Activated T-helper 2 cell treated with anti-CD3 and anti-CD28 coated beads, Interferon-gamma antibody, Interleukin-2, Interleukin-4, amounts not matched to agents 10 μg/mL and 5 μg/mL and 100 μg/mL, durations not matched to agents 14 hours and 24 hours and 36 hours (primary cell): Measurements from ENCODE around the gene PCDH9. TPM values are rescaled to one million over a fixed set of nuclear protein-coding genes. Genes with fewer than 3 reads are reported as not detected.

Experiments used
- DNase-seq: peaks from one replicate; pipeline ENCODE4 v3.0.0; 2021; ENCODE audit warnings: low spot score
- H3K27ac Mint-ChIP-seq: one replicate; pipeline ENCODE4 v1.8.0; 2021; ENCODE audit warnings: mixed read lengths
- H3K27me3 Mint-ChIP-seq: one replicate; pipeline ENCODE4 v1.8.0; 2021; ENCODE audit warnings: low read depth, mixed read lengths
- H3K36me3 Mint-ChIP-seq: one replicate; pipeline ENCODE4 v1.8.0; 2021; ENCODE audit warnings: low read depth, mixed read lengths
- H3K4me1 Mint-ChIP-seq: one replicate; pipeline ENCODE4 v1.8.0; 2021; ENCODE audit warnings: low read depth, mixed read lengths
- H3K4me3 Mint-ChIP-seq: one replicate; pipeline ENCODE4 v1.8.0; 2021; ENCODE audit warnings: low read depth, mild to moderate bottlenecking, moderate library complexity, mixed read lengths
- H3K9me3 Mint-ChIP-seq: one replicate; pipeline ENCODE4 v1.8.0; 2021; ENCODE audit warnings: mixed read lengths
- intact Hi-C: fragments of 100-400 bp; cut with micrococcal nuclease; formaldehyde crosslinking; loops from one replicate; pipeline ENCODE4 v1.15.1; 2023
- total RNA-seq: library from RNA; stranded (reverse); gene quantifications from 2 replicates; pipeline ENCODE4 v1.2.3, GENCODE V29; 2022

Gene PCDH9, protein sequence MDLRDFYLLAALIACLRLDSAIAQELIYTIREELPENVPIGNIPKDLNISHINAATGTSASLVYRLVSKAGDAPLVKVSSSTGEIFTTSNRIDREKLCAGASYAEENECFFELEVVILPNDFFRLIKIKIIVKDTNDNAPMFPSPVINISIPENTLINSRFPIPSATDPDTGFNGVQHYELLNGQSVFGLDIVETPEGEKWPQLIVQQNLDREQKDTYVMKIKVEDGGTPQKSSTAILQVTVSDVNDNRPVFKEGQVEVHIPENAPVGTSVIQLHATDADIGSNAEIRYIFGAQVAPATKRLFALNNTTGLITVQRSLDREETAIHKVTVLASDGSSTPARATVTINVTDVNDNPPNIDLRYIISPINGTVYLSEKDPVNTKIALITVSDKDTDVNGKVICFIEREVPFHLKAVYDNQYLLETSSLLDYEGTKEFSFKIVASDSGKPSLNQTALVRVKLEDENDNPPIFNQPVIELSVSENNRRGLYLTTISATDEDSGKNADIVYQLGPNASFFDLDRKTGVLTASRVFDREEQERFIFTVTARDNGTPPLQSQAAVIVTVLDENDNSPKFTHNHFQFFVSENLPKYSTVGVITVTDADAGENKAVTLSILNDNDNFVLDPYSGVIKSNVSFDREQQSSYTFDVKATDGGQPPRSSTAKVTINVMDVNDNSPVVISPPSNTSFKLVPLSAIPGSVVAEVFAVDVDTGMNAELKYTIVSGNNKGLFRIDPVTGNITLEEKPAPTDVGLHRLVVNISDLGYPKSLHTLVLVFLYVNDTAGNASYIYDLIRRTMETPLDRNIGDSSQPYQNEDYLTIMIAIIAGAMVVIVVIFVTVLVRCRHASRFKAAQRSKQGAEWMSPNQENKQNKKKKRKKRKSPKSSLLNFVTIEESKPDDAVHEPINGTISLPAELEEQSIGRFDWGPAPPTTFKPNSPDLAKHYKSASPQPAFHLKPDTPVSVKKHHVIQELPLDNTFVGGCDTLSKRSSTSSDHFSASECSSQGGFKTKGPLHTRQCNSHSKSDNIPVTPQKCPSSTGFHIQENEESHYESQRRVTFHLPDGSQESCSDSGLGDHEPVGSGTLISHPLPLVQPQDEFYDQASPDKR (N-terminal part only)
- total RNA-seq = 0.11 and 0.18 TPM in 2 replicates

DNA sequence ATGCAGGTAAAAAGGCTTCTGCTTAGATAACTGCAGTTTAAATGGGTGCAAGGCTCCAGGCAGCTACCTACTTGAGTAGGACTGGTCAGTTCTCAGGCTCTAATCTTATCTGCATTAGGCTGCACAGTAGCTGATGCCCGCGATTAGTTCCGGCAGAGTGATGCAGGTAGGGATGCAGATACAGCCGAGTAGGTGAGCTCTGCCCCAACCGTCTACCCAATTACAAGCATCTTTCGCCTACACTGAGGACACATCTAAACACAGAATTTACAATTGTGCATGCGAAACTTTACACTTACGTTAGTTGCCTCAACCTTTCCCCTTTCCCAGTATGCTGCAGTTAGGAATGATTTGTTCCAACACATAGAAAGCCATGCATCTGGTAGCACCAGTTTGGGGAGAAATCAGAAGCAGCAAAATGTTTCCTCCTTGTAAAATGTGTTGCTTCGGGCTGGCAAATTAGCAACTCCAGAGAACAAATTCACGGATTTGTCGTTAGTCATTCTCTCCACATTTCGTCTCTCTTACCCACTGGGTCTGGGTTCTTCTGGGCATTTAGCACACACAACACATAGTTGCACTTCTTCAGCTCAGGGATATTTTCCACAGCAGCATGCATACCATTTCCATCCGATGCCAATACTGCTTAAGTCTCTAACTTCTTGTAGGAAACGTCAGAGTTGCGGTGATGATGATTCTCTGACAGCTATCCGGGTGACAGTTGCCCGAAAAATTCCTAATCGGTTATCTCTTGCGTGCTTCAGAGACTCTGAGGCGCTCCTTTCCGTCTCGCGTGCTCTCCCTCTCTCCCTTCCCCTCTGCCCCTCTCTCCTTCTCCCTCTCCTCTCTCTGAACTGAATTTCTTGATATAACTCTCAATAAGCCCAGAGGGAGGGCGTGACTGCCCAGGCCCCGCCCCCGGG, at the start of gene PCDH9:
PCDH9 (minus strand) TSS at position 856 of the 923 bp plus-strand sequence. CDS start 1,896 bp downstream, outside the sequence.
- H3K9me3 Mint-ChIP-seq = no peaks in the 10 kb centered on the region
- H3K36me3 Mint-ChIP-seq = no peaks in the 10 kb centered on the region
- DNase-seq = no peak
- H3K27ac Mint-ChIP-seq = no peak within 1 kb of the TSS
- H3K4me1 Mint-ChIP-seq = peaks cover 6% of the 10 kb centered on the region
- H3K27me3 Mint-ChIP-seq = peaks cover 18% of the 10 kb centered on the region
- intact Hi-C loops = no loop called here
- H3K4me3 Mint-ChIP-seq = no peak within 1 kb of the TSS

DNA sequence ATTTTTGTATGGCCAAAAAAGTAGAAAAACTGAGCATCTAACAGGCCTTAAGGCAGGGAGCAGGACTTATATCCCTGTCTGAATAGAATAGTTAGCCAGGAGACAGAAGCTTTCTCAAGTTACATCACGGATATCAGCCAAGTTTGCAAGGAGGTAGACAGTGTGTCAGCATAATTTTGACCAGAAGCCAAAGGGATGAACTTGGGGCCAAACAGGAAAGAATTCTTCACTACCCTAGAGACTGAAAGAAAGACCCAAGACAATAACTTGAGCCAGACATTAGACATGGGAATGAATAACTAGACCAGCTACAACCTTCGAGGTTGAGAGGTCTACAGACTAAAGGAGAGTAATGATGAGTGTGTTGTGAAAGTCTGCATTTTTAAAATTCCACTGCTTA, 48.1 kb upstream of the PCDH9 start:
- DNase-seq = no peak
- no peaks in the 10 kb centered on the region for H3K9me3 Mint-ChIP-seq
- intact Hi-C loops = no loop called here

DNA sequence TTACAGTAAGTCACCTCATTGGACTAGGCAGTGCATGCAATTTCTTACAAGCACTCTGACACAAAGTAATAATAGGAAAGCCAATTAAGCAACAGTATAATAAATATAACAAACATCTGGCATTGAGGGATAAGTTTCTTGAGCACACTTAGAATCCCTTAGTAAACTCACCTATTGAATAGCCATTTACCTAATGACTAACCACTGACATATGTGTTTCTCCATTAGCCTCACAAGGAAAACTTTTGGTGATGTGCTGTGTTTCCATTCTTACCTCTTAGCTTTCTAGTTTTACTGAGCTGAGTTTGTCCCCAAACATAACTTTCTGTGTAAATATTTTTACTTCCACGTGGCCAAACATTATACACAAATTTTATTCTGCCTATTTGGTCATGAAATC, 47.4 kb upstream of the PCDH9 start:
- intact Hi-C loops = no loop called here
- no peaks in the 10 kb centered on the region for H3K9me3 Mint-ChIP-seq
- no peak overlapping the region for H3K4me3 Mint-ChIP-seq

More for the DNA sequence above, 48.1 kb upstream of the PCDH9 start:
- H3K36me3 Mint-ChIP-seq = no peaks in the 10 kb centered on the region
- H3K27ac Mint-ChIP-seq = no peak overlapping the region
- H3K4me1 Mint-ChIP-seq = no peaks in the 10 kb centered on the region
- no peaks in the 10 kb centered on the region for H3K27me3 Mint-ChIP-seq
- H3K4me3 Mint-ChIP-seq = no peak overlapping the region

DNA sequence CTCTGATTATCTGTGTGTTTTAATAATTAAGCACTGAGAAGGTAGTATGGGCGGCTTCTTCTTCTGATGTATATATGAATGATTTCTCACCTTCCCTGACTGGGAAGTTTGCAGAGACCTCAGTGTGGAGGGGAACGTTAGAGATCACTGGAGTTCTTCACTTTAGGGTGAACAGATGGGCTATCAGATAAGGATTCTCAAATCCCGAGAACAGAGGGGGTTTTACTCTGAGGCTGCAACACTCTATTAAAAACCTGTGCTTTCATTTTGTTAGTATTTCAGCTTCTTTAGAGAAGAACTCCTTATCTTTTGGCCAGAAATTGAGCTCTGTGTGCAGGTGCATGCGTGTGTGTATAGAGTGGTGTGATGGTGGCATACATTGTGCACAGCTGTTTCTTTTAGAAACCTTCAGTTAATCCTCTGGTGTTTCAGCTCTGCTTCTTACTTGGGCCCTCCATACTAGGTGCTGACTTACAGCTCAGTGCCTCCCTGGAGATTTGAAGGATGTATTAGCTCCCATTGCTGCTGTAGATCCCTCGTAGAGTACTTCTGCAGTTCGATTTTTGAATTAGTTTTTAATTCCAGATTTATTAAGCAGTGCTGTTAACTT, 45.3 kb upstream of the PCDH9 start:
- intact Hi-C loops = no loop called here
- Mint-ChIP-seq H3K27ac (no peak overlapping the region), H3K36me3 (no peaks in the 10 kb centered on the region), H3K4me3 (no peak overlapping the region), H3K9me3 (no peaks in the 10 kb centered on the region), H3K27me3 (no peaks in the 10 kb centered on the region), H3K4me1 (no peaks in the 10 kb centered on the region)
- DNase-seq = no peak

More for the DNA sequence above, 47.4 kb upstream of the PCDH9 start:
- no peak for DNase-seq
- no peak overlapping the region for H3K27ac Mint-ChIP-seq
- H3K4me1 Mint-ChIP-seq = no peaks in the 10 kb centered on the region
- no peaks in the 10 kb centered on the region for H3K27me3 Mint-ChIP-seq
- H3K36me3 Mint-ChIP-seq = no peaks in the 10 kb centered on the region

DNA sequence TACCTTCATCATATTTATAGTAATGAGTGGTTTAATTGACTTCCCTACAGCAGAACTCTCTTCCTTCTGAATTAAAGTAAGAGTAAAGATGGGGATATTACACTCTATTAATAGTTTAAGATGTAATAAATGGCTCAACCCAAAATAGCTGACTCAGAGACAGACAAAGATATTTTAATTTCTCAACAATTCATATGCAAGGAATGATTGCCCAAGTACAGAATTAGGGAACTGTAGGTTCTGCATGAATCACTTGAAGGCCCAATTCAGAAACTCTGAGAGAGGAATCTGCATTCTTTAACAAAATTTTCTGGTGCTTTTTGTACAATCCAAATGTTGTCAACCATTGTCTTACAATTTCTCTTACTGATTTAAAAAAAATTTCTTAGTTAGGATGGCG, 42.9 kb upstream of the PCDH9 start:
- H3K9me3 Mint-ChIP-seq = no peaks in the 10 kb centered on the region
- H3K36me3 Mint-ChIP-seq = no peaks in the 10 kb centered on the region
- H3K4me1 Mint-ChIP-seq = no peaks in the 10 kb centered on the region
- H3K27me3 Mint-ChIP-seq = no peaks in the 10 kb centered on the region
- intact Hi-C loops = no loop called here
- no peak overlapping the region for H3K27ac Mint-ChIP-seq
- H3K4me3 Mint-ChIP-seq = no peak overlapping the region
- DNase-seq = no peak

DNA sequence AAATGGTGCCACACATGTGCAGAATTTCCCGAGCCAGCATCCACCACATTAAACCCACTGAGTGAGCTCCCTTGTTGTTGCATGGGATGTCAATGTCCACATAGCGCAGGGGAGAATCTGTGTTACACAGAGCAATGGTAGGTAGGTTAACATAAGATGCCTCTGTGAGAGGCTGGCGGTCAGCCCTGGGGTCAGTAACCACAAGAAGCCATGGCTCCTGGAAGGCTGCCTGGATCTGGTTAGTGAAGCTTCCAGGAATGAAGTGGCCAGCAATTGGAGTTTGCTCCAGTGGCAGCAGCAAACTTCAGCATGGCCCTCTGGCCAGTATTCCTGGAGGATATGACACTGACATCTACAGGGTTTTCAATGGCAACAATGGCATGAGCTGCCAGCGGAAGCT, 37.0 kb upstream of the PCDH9 start:
- H3K27me3 Mint-ChIP-seq = no peaks in the 10 kb centered on the region
- H3K4me3 Mint-ChIP-seq = no peak overlapping the region
- no peak overlapping the region for H3K27ac Mint-ChIP-seq
- H3K4me1 Mint-ChIP-seq = no peaks in the 10 kb centered on the region
- no peaks in the 10 kb centered on the region for H3K9me3 Mint-ChIP-seq
- no peak for DNase-seq
- intact Hi-C loops = no loop called here
- no peaks in the 10 kb centered on the region for H3K36me3 Mint-ChIP-seq

DNA sequence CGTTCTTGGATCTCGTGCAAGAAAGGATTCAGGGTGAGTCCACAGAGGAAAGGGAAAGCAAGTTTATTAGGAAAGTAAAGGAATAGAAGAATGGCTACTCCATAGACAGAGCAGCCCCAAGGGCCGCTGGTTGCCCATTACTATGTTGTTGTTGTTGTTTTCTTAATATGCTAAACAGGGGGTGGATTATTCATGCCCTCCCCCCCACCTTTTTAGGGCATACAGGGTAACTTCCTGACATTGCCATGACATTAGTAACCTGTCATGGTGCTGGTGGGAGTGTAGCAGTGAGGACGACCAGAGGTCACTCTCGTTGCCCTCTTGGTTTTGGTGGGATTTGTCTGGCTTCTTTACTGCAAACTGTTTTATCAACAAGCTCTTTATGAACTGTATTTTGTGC, 29.1 kb upstream of the PCDH9 start:
- Mint-ChIP-seq H3K27ac (no peak overlapping the region), H3K4me3 (no peak overlapping the region), H3K36me3 (no peaks in the 10 kb centered on the region), H3K9me3 (no peaks in the 10 kb centered on the region), H3K27me3 (no peaks in the 10 kb centered on the region), H3K4me1 (no peaks in the 10 kb centered on the region)
- intact Hi-C loops = no loop called here
- no peak for DNase-seq

DNA sequence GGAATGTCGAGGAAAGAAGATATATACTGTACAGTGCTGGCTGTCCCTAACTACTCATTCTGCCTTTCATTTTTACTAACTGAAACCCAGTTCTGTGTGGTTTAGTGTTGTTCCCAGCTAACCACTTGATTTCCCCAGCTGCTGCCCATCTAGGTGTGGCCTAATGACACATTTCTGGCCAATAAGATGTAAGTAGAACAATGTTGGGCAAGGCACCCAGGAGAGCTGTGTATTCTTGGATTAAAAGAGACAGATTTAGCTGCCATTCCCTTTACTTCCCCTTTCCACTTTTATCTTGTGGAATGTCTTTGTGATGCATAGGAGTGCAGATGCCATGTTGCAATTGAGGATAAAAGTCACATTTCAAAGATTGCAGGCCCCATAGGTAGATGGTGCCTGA, 28.3 kb upstream of the PCDH9 start:
- H3K27ac Mint-ChIP-seq = no peak overlapping the region
- DNase-seq = no peak
- H3K4me1 Mint-ChIP-seq = no peaks in the 10 kb centered on the region

DNA sequence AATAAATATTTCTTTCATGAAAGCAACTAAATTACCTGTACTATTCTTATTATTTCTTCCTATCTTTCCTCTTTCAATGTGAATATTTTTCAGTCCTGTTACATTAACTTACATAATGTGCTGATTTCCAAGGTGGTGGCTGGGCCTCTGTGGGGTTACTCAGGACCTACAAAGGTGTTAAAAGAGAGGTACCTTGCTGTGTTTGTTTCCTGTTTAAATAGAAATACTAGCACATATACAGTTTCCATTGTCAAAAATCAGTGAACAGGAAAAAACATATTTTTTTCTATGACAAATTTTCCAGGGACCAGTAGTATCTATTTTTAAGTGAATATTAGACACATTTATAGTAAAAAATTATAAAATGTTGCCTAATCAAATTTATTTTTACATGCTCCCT, 8.7 kb upstream of the PCDH9 start:
- H3K36me3 Mint-ChIP-seq = no peaks in the 10 kb centered on the region
- H3K4me3 Mint-ChIP-seq = no peak overlapping the region
- H3K27ac Mint-ChIP-seq = no peak overlapping the region
- H3K27me3 Mint-ChIP-seq = peaks cover 4% of the 10 kb centered on the region
- no peaks in the 10 kb centered on the region for H3K4me1 Mint-ChIP-seq
- no peaks in the 10 kb centered on the region for H3K9me3 Mint-ChIP-seq
- DNase-seq = no peak
- intact Hi-C loops = no loop called here

More for the DNA sequence above, 28.3 kb upstream of the PCDH9 start:
- no peaks in the 10 kb centered on the region for H3K27me3 Mint-ChIP-seq
- H3K4me3 Mint-ChIP-seq = no peak overlapping the region
- H3K36me3 Mint-ChIP-seq = no peaks in the 10 kb centered on the region
- intact Hi-C loops = no loop called here
- H3K9me3 Mint-ChIP-seq = no peaks in the 10 kb centered on the region

DNA sequence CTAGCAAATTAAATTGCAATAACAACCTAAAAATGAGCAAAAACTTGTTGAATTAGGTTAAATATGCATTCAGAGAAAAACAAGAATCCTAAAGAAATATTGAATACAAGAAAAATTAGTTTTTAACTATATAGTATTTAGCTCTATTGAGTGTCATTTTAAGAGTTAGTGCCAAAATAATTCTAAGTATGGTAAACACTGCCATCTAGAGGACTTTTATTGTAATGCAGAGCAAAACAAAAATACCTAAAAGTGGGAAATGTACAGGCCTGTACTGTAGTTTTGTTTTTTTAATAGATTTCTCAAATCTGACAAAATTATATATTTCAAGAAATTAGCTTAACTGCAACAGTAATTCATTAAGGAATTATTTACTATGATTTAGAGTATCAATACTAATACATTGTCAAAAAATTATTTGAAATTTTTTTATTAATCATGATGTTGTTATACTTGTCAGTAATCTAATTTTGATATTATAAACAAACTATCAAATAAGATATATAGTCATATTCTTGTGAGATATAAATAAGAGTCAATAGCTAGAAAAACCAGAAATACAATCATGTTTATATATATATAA, 8.2 kb upstream of the PCDH9 start:
- Mint-ChIP-seq H3K9me3 (no peaks in the 10 kb centered on the region), H3K36me3 (no peaks in the 10 kb centered on the region), H3K27me3 (peaks cover 4% of the 10 kb centered on the region), H3K4me1 (no peaks in the 10 kb centered on the region), H3K4me3 (no peak overlapping the region), H3K27ac (no peak overlapping the region)
- intact Hi-C loops = no loop called here
- DNase-seq = no peak

DNA sequence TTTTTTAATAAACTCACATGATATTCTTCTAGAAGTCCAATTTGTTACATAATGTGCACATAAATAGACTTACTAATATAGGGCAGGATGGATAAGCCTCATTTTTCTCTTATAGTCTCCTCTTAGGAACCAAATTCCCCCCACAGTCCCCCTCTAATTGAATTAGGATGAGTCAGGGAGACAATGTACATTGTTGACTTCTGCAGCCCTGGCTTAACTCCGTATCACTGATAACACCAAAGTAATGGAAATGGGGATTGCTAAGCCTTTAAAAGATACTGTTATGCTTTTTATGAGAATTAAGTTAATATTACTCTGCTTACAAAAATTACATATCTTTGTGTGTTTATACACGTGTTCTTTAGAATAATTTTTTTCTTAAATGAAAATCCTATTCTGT, 5.1 kb upstream of the PCDH9 start:
- Mint-ChIP-seq H3K4me3 (no peak overlapping the region), H3K36me3 (no peaks in the 10 kb centered on the region), H3K9me3 (no peaks in the 10 kb centered on the region), H3K27ac (no peak overlapping the region), H3K27me3 (peaks cover 16% of the 10 kb centered on the region), H3K4me1 (peaks cover 6% of the 10 kb centered on the region)
- no peak for DNase-seq
- intact Hi-C loops = no loop called here
